A549 (cell line): Measurements from ENCODE around the gene SLC12A8.

ENCODE experiments used
- CTCF ChIP-seq: fragments of >200 bp; sonication (Bioruptor Twin); formaldehyde crosslinking; IDR thresholded peaks from 3 replicates; pipeline ENCODE4 v1.5.1; 2016
- MAX ChIP-seq: IDR thresholded peaks from 2 replicates; pipeline ENCODE4 v1.6.1; 2012
- POLR2A ChIP-seq: IDR thresholded peaks from 2 replicates; pipeline ENCODE4 v1.6.1; 2012; ENCODE audit warnings: mild to moderate bottlenecking, low read length
- ZFP36 ChIP-seq: fragments of 450-650 bp; IDR thresholded peaks from 2 replicates; pipeline ENCODE4 v1.6.1; 2014; ENCODE audit warnings: borderline replicate concordance; ENCODE audit not compliant: partially characterized antibody

DNA sequence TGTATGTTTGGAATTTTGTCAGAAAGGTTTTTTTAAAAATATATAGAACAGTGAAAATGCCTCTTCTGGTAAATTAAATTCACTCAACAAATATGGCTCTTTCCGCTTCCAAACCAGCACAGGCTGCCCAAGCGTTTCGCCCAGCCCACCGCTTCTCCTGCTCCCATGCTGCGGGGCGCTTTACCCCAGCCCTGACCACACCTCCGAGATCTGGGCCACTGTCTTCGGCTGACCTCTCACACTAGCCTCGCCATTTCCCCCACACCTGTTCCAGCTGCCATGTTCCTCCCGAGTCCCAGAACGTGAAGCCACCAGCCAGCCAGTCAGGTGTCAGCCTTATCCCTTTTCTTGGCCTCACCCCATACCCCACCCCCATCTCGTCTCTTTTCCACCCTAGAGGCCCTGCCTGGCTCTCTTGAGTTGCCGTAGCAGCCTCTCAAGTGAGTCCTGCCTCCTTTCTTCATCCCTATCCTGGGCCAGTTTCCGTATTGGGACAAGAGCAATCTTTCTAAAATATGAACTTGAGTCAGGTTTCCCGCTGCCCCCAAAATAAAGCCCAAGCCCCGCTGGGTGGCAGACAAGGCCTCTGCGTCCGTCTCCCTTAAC is 46.5 kb downstream of the SLC12A8 start:
- TF ChIP-seq CTCF (no peak), MAX (no peak), POLR2A (no peak), ZFP36 (no peak)
